OCI-LY7 (cell line): ENCODE measurements around the gene SART3. TPM values are rescaled to one million over a fixed set of nuclear protein-coding genes. Genes with fewer than 3 reads are reported as not detected.

Experiments
- BruUV-seq: library from RNA; stranded (reverse); fragments of 400-500 nt; replicated peaks from 2 replicates; lab custom pipeline; 2021; lab: Mats Ljungman, UMichigan
- CTCF ChIA-PET: fragments of 300-600 bp; sonication (Branson Sonifier 250); formaldehyde crosslinking; loops from one replicate; lab custom pipeline; 2022; ENCODE audit warnings: antibody characterized with exemption; ENCODE audit not compliant: unreplicated experiment; lab: Charles Lee
- POLR2A ChIA-PET: fragments of 300-600 bp; sonication (Branson Sonifier 250); formaldehyde crosslinking; loops from one replicate; lab custom pipeline; 2022; ENCODE audit warnings: antibody characterized with exemption; lab: Charles Lee
- DNase-seq: peaks from one replicate; pipeline ENCODE4 v3.0.0-alpha.2; 2015; ENCODE audit warnings: low spot score
- H2AFZ ChIP-seq: fragments of 200-600 bp; sonication (generic), shearing (Covaris generic); 2 replicates; pipeline ENCODE4 v1.6.1; 2014; ENCODE audit warnings: mild to moderate bottlenecking, antibody characterized with exemption, low read length, moderate library complexity
- H3K27ac ChIP-seq: fragments of 200-600 bp; sonication (generic); 2 replicates; pipeline ENCODE4 v1.5.1; 2014; ENCODE audit warnings: mixed run types, low read depth, mild to moderate bottlenecking, moderate library complexity, low read length, inconsistent platforms; ENCODE audit not compliant: poor library complexity, severe bottlenecking
- H3K36me3 ChIP-seq: fragments of 200-600 bp; sonication (generic); 2 replicates; pipeline ENCODE4 v1.6.1; 2014; ENCODE audit warnings: mild to moderate bottlenecking, antibody characterized with exemption, low read length, moderate library complexity, mixed read lengths; ENCODE audit not compliant: insufficient read depth
- H3K4me1 ChIP-seq: fragments of 200-600 bp; sonication (generic); 2 replicates; pipeline ENCODE4 v1.5.1; 2014; ENCODE audit warnings: mild to moderate bottlenecking, low read length; ENCODE audit not compliant: insufficient read depth, poor library complexity, severe bottlenecking
- H3K4me2 ChIP-seq: fragments of 200-600 bp; sonication (generic); 2 replicates; pipeline ENCODE4 v1.6.1; 2014; ENCODE audit warnings: mild to moderate bottlenecking, low read length
- H3K4me3 ChIP-seq: fragments of 200-600 bp; sonication (generic); 2 replicates; pipeline ENCODE4 v1.5.1; 2014; ENCODE audit warnings: mild to moderate bottlenecking, low read depth, low read length; ENCODE audit not compliant: poor library complexity, severe bottlenecking
- H3K79me2 ChIP-seq: fragments of 200-600 bp; sonication (generic); 2 replicates; pipeline ENCODE4 v1.6.1; 2016; ENCODE audit warnings: low read depth, mild to moderate bottlenecking, low read length, moderate library complexity, mixed read lengths; ENCODE audit not compliant: insufficient read depth
- H3K9me2 ChIP-seq: fragments of 200-600 bp; sonication (generic); 2 replicates; pipeline ENCODE4 v1.6.1; 2016; ENCODE audit warnings: mild to moderate bottlenecking, low read length, mixed read lengths; ENCODE audit not compliant: insufficient read depth
- H3K9me3 ChIP-seq: fragments of 200-600 bp; sonication (generic); 2 replicates; pipeline ENCODE4 v1.6.1; 2014; ENCODE audit warnings: mild to moderate bottlenecking, mixed run types, low read length, mixed read lengths
- H4K20me1 ChIP-seq: fragments of 200-600 bp; sonication (generic); 2 replicates; pipeline ENCODE4 v1.6.1; 2014; ENCODE audit warnings: mild to moderate bottlenecking, antibody characterized with exemption, low read length, moderate library complexity, mixed read lengths; ENCODE audit not compliant: insufficient read depth
- EZH2phosphoT487 ChIP-seq: fragments of 200-600 bp; sonication (generic); IDR thresholded peaks from 2 replicates; pipeline ENCODE4 v1.6.1; 2018; ENCODE audit warnings: low read depth, borderline replicate concordance, mild to moderate bottlenecking, mixed run types, antibody characterized with exemption, low read length, moderate library complexity, mixed read lengths
- intact Hi-C: fragments of 100-400 bp; cut with micrococcal nuclease; formaldehyde crosslinking; loops from one replicate; pipeline ENCODE4 v1.10.0; 2022; ENCODE audit not compliant: unreplicated experiment
- total RNA-seq, 2 experiments: library from RNA; depleted of rRNA in 1 of 2; stranded (reverse); fragments of >200 nt in 1 of 2; shearing (Covaris generic) in 1 of 2; gene quantifications; 2 replicates each; pipeline ENCODE4 v1.2.3, GENCODE V29; 2014 to 2022
- TF ChIP-seq, protein P1 (sequence below): fragments of 200-600 bp; sonication (generic); conservative IDR thresholded peaks from 2 replicates; pipeline ENCODE4 v1.5.1; 2014; ENCODE audit warnings: mild to moderate bottlenecking, antibody characterized with exemption, low read length, moderate library complexity, mixed read lengths

Gene SART3
- total RNA-seq, 2 experiments from 2014 or later, result 143 to 211 TPM

DNA sequence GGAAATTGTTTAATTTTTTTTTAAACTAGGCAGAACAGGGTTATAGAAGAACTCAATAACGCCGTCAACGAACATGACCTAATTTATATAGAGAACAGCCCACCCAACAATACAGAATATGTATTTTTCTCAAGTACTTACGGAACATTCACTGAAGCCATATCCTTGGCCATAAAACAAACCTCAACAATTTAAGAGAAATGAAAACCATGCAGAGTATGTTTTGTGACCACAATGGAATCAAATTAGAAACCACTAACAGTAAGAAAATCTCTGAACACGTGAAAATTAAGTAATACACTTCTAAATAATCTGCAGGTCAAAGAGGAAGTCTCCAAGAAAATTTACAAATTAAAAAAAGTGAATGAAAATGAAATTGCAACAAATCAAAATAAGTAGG lies 9.4 kb downstream of the SART3 start:
- Histone ChIP-seq H3K79me2 (peaks cover 98% of the 10 kb centered on the region), H3K4me3 (peak overlapping the region; percentile 35), H3K4me1 (peaks cover 74% of the 10 kb centered on the region), H2AFZ (no peak overlapping the region), H3K9me3 (no peaks in the 10 kb centered on the region), H4K20me1 (peaks cover 24% of the 10 kb centered on the region; the same call in 1 of the 2 replicates), H3K9me2 (no peaks in the 10 kb centered on the region), H3K36me3 (peaks cover 89% of the 10 kb centered on the region), H3K27ac (peak overlapping the region; percentile 44), H3K4me2 (peak overlapping the region; percentile 66)
- TF ChIP-seq, protein P1, sequence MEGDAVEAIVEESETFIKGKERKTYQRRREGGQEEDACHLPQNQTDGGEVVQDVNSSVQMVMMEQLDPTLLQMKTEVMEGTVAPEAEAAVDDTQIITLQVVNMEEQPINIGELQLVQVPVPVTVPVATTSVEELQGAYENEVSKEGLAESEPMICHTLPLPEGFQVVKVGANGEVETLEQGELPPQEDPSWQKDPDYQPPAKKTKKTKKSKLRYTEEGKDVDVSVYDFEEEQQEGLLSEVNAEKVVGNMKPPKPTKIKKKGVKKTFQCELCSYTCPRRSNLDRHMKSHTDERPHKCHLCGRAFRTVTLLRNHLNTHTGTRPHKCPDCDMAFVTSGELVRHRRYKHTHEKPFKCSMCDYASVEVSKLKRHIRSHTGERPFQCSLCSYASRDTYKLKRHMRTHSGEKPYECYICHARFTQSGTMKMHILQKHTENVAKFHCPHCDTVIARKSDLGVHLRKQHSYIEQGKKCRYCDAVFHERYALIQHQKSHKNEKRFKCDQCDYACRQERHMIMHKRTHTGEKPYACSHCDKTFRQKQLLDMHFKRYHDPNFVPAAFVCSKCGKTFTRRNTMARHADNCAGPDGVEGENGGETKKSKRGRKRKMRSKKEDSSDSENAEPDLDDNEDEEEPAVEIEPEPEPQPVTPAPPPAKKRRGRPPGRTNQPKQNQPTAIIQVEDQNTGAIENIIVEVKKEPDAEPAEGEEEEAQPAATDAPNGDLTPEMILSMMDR, result no peak
- no peak for TF ChIP-seq EZH2phosphoT487
- ChIA-PET POLR2A (interaction anchor here (1.4 to 1.6 kb wide), 2 partner anchors 17 to 84 kb away, joined by 4 to 6 read pairs; no protein-coding TSS in a partner anchor), CTCF (no interaction called here)
- no peak for DNase-seq
- no TSS peak for BruUV-seq
- intact Hi-C loops, result no loop called here

DNA sequence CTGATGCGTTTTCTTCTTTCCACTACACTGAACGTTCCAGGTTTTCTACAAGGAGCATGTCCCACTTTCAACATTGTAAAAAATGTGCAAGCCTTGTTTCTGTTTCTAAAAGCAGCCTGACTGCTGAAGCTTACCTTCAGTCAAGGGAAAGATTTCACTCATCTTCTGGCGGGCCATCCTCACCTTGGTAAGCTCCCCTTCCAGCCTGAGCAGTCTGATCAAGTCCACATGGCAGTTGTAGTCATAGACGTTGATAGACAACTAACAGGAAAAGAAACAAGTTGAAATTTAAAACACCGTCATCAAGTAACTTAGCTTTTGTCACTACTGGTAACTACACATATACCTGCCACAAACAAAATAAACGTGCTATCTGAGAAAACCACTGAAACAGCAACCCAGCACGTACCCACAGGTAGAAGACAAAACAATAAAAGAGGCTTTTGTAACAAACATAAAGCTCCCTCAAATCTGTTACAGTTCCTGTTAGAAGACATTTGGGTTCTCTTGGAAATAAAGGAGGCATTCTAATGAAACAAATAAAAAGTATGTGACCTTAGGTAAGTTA lies 11.9 kb downstream of the SART3 start:
- CTCF ChIA-PET, result interaction anchor here (0.5 kb wide), 1 partner anchor 528 kb away, joined by 4 read pairs; no protein-coding TSS in a partner anchor
- Histone ChIP-seq H3K9me3 (no peaks in the 10 kb centered on the region), H3K36me3 (peaks cover 91% of the 10 kb centered on the region), H3K9me2 (no peaks in the 10 kb centered on the region), H3K4me3 (no peak overlapping the region), H3K4me2 (peak overlapping the region; percentile 27; the same call in 1 of the 2 replicates), H3K27ac (peak overlapping the region; percentile 48), H3K4me1 (peaks cover 51% of the 10 kb centered on the region), H4K20me1 (peaks cover 20% of the 10 kb centered on the region; the same call in 1 of the 2 replicates), H3K79me2 (peaks cover 84% of the 10 kb centered on the region), H2AFZ (no peak overlapping the region)
- POLR2A ChIA-PET, result interaction anchor here (0.7 to 2.9 kb wide), 9 partner anchors 9 to 208 kb away, joined by 3 to 18 read pairs (median 10); partner anchors contain the start of genes ISCU and SART3
- DNase-seq, result no peak
- intact Hi-C loops, result no loop called here
- BruUV-seq, result no TSS peak
- no peak for TF ChIP-seq EZH2phosphoT487
- TF ChIP-seq, protein P1, result no peak

DNA sequence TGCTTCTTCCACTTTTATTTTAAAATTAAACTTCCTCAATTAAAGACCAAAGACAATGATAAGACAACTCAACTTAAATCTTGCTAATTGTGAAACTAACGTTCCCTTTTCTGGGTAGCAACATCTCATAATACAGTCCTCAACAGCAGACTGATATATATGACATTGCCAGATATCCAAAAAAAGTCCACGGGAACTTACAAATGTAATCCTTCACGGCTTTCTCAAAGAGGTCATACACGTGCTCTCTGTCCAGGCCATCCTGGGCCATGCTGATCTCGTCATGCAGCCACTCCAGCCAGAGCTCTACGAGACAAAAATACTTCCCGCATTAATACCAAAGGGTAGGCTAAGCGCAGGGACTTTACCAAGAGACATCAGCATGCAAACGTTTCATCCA lies 13.3 kb downstream of the SART3 start:
- H4K20me1 ChIP-seq, result peaks cover 7% of the 10 kb centered on the region; the same call in 1 of the 2 replicates
- H3K27ac ChIP-seq, result no peak overlapping the region
- TF ChIP-seq, protein P1, result no peak
- TF ChIP-seq EZH2phosphoT487, result no peak
- H3K36me3 ChIP-seq, result peaks cover 91% of the 10 kb centered on the region
- H3K4me1 ChIP-seq, result peaks cover 49% of the 10 kb centered on the region
- intact Hi-C loops, result no loop called here
- POLR2A ChIA-PET, result interaction anchor here (2.2 kb wide), 1 partner anchor 10 kb away, joined by 12 read pairs; no protein-coding TSS in a partner anchor
- CTCF ChIA-PET, result no interaction called here
- BruUV-seq, result no TSS peak
- no peaks in the 10 kb centered on the region for H3K9me3 ChIP-seq
- no peak overlapping the region for H3K4me2 ChIP-seq
- H3K4me3 ChIP-seq, result no peak overlapping the region
- no peak overlapping the region for H2AFZ ChIP-seq
- H3K9me2 ChIP-seq, result no peaks in the 10 kb centered on the region
- no peak for DNase-seq
- peaks cover 84% of the 10 kb centered on the region for H3K79me2 ChIP-seq
